ENCODE data around the gene HDC.

HDC gene

DNA sequence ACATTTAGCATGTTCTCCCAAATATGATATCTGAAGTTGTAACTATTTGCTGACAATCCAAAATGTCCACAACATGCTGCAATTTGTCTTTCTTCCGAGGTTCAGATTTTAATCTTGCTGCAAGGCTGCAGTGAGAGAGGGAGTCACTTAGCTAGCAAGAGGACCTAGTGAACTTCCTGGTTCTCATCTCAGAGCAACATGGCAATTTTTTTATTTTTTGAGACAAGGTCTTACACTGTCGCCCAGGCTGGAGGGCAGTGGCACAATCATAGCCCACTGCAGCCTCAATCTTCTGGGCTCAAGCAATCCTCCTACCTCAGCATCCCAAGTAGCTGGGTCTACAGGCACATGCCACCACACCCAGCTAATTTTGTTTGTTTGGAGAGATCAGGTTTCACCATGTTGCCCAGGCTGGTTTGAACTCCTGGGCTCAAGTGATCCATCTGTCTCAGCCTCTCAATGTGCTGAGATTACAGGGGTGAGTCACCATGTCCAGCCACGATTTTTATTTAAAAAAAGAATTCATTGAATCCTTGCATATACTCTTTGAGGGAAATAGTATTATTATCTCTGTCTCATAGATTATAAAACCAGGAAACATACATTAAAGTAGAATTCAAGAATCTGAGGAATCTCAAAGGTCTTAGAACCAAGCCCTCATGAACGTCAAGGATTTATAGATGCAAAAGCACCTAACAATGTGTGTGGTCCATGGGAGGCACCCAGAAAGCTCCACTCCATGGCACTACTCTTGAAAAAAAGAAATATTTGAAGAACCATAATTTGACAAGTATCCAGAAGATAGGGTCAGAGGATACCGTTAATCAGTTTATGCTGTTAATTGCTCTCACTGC is 9.1 kb downstream of the HDC start:
- DNase-seq (ENCODE audit: low read depth) = no peak

DNA sequence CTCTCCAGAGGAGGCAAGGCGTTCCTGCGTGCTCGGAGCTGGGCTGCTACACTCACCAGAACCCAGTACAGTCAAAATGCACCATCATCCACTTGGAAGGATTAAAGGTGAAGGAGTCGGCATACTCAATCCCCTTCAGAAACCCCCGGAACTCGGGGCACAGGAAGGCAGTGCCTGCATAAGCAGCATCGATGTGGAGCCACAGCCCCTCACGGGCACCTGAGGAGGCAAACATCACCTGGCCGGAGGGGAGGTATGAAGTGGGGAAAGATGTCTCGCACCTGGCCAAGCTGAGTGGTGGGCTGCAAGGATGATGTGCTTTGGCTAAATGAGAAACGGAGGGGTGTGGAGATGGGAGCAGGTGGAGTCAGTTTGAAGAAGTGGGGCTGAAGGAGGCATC is 13.0 kb downstream of the HDC start:
- DNase-seq (ENCODE audit: low read depth) = no peak

DNA sequence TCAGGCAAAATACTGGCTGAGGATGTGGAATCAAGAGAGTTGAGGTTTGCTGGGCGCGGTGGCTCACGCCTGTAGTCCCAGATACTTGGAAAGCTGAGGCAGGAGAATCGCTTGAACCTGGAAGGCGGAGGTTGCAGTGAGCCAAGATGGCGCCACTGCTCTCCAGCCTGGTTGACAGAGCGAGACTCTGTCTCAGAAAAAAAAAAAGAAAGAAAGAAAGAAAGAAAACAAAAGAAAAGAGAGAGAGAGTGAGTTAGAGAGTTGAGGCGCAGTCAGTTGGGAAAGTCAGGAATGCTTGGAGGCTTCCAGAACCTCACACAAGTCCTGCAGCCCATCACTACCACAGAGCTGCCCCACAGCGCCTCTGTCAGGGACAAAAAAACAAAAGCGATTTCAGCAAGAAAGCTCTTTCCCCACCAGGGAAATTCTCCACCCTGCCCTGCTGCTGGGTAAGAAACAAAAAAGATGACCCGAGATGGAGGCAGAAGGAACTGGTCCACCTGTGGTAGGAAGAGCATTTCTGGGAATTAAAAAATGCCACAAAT is 13.8 kb downstream of the HDC start:
- DNase-seq (ENCODE audit: low read depth) = no peak

DNA sequence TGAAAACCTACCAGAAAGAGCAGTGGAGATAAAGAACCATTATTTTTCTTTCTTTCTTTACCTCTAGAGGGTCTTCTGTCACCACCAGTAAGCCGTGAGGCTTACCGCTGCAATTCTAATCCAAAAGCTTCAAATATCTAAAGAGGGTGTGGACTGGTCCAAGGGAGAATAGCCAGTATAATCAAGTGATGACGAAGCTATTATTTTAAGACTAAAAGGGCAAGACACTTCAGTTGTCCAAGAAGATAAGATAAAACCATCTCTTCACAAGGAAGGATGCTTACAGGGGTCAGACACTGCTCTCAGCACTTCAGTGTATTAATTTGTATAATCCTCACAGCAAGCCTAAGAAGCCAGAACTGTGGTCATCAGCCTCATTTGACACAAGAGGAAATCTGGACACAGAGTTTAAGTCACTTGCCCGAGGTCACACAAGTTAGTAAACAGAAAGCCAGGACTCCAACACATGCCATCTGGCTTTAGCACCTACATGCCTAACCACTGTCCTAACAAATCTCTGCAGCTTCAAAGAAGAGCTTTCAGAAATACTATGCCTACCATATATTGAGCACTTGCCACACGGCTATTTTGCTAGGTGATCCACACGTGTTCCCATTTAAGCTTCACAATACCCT is 14.6 kb downstream of the HDC start:
- DNase-seq (ENCODE audit: low read depth) = no peak

DNA sequence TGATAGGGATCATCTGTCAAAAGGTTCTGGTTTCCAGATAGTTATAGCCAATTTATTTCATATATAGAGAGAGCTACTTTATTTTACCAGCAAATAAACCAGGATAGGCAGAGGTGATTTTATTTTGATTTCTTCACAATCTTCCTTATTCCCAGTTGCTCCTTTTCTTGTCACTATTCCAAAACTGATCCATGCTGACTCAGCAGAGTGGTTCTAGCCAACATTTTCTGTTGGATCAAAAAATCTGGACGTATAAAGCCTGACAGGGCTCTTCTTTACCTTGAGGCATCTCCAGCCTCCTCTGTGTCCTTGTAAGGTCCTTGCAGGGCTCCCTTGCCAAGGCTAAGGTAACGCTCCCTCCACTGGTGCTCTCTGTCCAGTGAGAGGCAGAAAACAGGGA is 15.8 kb downstream of the HDC start:
- no peak for DNase-seq (ENCODE audit: low read depth)

DNA sequence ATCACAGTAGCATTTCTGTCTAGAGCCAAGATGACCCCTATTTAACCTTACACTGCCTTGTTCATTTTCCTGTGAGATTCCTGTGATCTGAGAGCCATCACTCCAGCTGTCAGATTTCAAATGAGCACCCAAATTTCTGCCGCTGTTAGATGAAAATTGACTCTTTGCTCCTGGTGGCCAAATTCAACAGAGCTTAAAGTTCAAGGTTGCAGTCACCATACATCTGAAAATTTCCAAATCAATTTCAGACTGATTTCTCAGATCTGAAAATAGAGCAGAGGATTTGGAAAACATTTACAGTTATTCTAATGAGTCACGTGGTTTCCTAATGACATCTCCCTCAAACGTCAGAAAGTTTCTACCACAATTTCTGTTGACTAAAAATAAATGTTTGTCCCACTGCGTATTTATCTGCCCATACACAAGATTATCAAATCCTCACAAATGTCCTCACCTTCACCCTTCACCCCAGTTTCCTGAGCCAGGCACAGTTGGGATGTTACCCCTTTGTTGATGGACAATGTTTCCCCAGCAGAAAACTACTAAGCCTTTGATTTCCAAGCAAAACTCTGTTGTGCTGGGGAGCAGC is 16.4 kb downstream of the HDC start:
- DNase-seq (ENCODE audit: low read depth) = no peak

DNA sequence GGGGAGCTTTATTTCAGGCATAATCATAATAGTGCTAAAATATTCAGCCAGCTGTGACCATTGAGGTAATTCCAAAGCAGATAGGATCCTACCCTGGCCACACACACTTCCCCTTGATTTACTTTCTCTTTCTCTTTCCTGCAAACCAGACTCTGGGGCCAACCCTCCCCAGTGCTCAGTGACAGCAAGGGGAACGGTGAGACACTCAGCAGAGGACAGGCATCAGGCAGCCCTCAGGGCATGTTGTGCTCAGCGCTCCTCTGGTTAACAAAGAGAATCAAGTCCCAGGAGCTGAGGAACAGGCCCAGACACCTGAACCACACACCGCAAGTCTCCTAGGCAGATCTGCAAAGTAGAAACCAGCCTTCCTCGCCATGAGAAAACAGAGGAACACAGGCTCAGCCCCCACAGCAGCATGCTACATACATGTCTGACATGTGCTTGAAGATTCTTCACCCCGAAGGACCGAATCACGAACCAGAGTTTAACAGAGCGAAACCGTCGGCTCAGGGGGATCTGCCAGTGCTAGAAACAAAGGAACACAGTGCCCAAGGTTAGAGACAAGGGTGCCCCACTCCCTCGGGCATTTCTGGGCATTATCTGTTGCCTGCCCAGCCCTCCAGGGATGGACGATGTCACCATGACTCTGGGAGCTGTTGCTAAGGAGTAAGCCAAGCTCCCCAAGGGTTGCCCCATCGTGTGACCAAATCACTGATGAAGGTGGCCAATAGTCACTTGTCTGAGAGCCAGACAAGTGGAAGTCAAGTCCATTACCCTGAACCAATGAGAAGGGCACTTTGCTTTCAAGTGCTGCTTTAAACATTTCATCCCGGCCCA is 17.5 kb downstream of the HDC start:
- no peak for DNase-seq (ENCODE audit: low read depth)

DNA sequence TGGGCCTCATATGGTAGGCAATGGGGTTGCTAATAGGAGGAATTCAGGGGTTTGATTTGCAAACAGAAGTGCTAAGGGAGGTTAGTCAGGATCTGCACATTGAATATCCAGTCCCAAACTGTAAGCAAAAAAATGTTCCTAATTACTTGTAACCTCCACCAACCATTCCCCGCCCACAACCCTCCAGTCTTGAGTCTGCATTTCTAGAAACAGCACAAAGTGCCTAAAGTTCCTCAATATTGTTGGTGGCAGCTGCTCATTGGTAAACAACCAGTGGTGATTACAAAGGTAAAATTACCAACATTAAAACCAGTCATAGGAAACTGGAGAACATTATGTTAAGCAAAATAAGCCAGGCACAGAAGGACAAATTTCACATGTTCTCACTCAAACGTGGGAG is 18.9 kb downstream of the HDC start:
- DNase-seq (ENCODE audit: low read depth) = no peak

DNA sequence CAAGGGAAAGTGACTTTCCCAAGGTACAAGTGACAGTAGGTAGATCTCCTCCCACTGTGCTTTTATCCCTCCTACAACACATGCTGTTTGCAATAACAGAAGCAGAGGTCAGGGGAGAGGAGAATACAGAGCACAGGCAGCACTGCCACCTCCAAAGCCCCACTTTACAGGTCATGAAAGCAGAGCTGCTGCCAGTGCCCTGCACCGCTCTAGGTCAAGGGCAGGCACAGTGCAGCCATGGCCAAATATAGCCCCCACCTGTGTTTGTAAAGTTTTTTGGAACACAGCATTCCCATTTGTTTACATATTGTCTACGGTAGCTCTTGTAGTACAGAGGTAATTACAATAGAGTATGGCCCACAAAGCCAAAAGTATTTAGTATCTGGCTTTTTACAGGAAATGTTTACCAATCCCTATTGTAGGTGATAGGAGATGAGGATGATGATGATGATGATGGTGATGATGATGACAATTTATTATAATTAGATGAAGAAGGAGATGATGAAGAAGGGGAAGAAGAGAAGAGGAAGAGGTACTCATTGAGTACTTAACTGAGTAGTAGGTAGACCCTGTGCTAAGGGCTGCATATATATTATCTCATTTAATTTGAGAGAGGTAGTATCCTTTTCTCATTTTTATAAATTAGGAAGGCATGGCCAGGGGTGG is 20.4 kb downstream of the HDC start:
- no peak for DNase-seq (ENCODE audit: low read depth)

DNA sequence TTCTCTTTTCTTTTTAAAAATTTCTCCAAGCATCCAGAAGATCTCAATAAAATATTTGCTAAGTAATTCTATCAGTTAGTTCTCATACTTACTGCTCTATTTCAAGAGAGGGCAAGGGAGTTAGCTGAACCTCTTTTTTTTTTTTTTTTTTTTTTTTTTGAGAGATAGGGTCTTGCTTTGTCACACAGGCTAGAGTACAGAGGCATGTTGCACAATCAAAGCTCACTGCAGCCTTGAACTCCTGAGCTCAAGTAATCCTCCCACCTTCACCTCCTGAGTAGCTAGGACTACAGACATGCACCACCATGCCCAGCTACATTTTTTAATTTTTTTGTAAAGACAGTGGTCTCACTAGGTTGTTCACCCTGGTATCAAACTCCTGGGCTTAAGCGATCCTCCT is 21.4 kb downstream of the HDC start:
- DNase-seq (ENCODE audit: low read depth) = no peak

DNA sequence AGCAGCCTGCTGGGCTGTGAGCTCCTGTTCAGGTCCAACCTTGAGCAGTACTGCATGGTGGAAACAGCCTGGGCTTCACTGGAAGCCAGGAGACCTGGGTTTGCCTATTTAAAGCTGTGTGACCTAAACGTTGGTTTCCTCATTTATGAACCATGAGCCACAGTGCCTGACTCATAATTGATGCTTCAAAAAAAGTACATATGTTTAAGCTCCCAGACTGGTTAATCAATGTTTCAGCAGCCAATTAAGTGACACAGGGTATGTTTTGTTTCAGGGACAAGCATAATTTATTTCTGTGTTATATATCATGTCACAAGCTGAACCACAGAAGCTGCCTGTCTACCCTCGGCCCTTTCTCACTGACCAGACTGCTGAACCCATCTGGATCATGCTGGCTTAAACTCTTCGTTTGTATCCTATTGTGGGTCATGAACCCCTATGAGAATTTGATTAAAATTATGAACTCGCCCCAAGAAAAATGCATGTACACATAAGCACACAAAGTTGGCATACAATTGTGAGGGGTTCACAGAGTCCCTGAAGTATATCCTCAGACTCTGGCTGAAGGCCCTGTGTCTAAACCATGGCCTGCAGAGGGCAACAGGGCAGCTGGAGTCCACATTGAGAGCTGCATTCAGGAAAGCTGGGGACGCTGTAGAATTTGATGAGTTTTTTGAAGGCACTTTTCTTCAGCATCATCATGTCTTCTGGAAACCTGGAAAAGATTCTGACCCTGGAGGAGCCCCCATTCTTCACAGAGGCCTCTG is 23.7 kb downstream of the HDC start:
- DNase-seq (ENCODE audit: low read depth) = no peak

DNA sequence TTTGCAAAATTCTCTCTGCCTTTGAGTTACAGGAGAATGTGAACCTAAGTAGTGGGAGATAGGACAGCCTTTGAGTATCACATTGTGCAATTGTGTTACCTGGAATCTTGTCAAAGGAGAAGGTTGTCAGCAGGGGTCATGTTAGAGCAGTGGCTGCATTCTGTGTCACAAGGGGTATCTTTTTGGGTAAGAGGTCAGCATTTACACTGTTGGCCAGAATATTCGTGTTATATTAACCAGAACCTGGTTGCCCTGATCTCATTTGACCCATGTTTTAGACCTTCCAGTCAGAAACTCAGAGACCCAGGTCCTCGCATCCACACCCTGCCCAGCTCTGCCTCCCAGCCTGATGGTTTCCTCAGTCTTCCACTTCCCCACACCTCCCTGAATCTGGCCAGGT is 27.3 kb downstream of the HDC start:
- no peak for DNase-seq (ENCODE audit: low read depth)

DNA sequence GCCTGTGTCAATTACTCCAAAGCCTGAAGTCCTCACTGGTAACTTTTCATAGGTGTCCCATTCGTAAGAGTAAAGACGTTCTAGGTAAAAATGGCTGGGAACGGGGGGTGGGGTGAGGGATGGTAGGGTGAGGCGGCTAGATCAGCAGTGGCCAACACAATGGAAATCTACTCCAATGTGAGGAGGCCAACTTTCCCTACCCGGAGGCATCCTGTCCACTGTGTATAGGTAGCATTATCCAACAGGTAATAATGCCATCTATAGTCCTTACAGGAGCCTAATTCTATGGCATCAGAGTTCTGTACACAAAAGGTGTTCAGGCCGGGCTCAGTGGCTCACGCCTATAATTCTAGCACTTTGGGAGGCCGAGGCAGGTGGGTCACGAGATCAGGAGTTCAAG is 29.1 kb downstream of the HDC start:
- no peak for DNase-seq (ENCODE audit: low read depth)

DNA sequence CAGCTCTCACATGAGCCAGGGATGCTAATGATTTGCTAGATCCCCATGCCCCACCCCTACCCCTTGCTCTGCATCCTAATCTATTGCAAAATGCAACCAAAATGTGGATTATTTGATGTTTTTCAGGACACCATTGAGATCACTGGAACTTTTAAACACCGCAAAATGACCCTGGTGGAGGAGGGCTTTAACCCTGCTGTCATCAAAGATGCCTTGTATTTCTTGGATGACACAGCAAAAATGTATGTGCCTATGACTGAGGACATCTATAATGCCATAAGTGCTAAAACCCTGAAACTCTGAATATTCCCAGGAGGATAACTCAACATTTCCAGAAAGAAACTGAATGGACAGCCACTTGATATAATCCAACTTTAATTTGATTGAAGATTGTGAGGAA is 29.7 kb downstream of the HDC start:
- no peak for DNase-seq (ENCODE audit: low read depth)

DNA sequence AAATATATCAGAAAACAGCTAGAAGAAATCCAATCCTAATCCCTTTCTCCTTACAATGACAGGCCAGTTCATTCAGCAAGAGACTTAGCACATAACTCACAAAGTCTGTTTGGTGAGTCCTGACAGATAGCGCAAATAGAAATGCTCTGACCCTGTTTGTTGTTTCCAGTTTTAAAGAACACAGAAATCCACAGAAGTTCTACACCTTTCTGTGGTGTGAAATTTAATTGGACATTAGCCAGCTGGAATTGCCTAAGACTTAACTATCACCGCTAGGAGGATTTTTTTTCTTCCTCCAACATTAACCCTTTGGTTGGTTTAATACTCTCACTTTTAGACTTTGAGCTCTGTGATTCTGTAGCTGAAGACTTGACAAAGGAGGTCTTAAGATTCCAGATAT is 30.8 kb downstream of the HDC start:
- DNase-seq (ENCODE audit: low read depth) = no peak

DNA sequence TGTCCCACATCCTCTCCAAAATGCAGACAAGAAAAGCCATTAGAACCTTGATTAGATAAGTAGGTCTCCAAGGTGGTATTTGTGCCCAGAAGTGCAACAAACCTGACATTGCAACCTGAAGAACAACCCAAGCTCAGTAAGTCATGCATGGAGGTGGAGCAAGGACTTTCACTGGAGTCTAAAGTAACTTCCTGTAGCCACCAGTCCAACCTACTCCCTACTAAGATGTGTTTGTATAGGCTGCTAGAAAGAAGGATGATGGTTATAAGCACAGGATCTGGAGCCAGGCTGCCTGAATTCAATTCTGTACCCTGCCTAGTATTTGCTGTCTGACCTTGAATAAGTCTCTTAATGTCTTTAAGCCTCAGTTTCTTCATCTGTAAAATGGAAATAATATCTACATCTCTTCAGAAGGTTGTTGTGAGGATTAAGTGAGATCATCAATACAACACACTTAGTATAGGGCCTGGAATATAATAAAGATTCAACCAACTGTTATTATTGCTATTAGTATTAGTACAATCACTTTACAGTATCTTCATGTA is 32.3 kb downstream of the HDC start:
- DNase-seq (ENCODE audit: low read depth) = no peak

DNA sequence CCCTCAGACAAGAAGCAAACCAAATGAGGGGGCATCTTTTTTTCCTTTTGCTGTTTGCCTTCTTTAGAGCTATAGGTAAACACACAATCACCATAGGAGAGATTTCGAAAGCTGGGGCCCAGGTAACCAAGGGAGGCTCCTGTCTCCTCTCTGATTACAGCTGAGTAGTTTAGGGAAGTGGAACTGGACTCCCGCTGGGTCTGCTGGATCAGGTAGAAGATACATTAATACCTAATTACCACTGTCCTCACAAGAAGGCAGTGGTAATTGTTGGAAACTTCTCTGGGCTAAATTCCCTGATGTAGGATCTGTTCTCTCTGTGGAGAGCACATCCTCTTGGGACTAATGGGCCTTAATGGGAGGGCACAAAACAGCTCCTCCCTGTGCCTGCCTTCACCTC is 32.7 kb downstream of the HDC start:
- DNase-seq (ENCODE audit: low read depth) = no peak

DNA sequence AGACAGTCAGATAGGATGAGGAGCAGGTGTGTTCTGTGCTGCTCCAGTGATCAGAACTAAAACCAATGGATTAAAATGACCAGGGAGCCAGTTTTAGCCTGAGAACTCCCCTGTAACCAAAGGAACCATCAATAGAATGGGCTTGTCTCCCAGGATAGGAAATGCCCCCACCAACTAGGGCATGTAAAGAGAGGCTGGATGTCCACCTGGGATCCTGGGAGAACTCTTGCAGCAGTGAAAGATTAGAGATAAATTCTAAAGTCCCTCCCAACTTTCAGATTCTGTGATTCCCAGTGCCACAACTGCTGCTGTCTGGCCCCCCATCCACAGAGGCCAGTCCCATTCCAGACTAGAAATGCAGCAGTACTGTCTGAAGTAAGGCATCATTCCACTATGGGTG is 33.8 kb downstream of the HDC start:
- no peak for DNase-seq (ENCODE audit: low read depth)

DNA sequence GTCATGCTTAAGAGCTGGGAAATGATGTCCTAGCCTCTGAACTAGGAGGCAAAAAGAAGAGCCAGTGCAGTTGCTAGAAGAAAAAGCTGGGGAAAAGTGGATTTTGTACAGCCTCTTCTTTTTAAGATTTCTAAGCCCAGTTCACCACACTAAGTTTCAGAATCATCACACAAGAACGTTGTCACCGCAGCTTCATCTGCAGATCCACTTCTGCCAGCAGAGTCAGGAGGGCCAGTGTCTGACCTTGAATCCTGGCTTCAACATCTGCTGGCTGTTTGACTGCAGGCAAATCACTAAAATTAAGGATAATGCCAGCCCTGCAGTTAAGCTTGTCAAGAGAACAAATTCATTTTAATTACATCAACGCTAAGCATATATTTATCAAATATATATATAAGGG is 36.2 kb downstream of the HDC start:
- DNase-seq (ENCODE audit: low read depth) = no peak

DNA sequence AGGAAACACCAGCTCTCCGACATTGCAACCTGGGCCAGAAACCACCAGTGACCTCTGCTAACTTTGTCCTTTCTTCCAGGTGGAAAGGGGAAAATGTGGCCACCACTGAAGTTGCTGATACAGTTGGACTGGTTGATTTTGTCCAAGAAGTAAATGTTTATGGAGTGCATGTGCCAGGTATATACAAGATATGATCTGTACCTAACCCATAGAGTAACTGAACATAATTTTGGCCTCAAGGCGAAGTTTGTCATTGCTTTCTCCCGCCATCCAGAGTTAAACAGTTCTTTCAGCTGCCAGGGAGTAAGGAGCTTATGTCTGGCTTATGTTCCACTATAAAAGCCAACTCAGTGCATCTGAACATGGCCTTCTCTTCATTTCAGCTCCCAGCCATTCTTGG is 36.7 kb downstream of the HDC start:
- DNase-seq (ENCODE audit: low read depth) = no peak

DNA sequence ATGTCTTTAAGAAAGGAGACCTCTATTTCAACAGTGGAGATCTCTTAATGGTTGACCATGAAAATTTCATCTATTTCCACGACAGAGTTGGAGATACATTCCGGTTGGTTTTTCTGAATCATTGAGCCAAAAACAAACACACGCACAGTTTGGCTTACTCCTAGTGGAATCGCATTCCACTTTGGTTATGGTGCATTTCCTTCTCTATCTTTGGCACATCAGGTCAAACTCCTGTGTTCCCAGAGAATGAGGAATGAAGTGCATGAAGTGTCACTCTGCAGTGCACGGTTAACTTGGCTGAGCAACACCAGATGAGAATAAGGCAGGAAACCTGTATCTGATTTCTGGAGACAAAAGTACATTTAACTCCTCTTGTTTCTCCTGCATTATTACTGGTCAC is 38.5 kb downstream of the HDC start:
- no peak for DNase-seq (ENCODE audit: low read depth)

All from stimulated activated CD8-positive, alpha-beta memory T cell treated with anti-CD3 and anti-CD28 coated beads, Interleukin-15, amount 100 ng/mL, for 1 hour (primary cell).